Uterus (tissue), 4 donors: ENCODE results near the gene HIP1. TPM values are rescaled to one million over a fixed set of nuclear protein-coding genes. Genes with fewer than 3 reads are reported as not detected.

Experiments used
- DNase-seq, 2 donors: peaks; one replicate each; pipeline ENCODE4 v3.0.0-alpha.2; 2019 to 2020
- H3K27ac ChIP-seq, 2 donors: fragments of 200-600 bp; sonication (generic); 1 replicate in 1 of 2; 2 replicates in 1 of 2; pipeline ENCODE4 v1.5.1; 2016 to 2018
- H3K27me3 ChIP-seq, 2 donors: fragments of 200-600 bp; sonication (generic); one replicate each; pipeline ENCODE4 v1.5.1; 2018 to 2019; ENCODE audit warnings: control low read depth in 1 of 2
- H3K36me3 ChIP-seq, 2 donors: fragments of 200-600 bp; sonication (generic); one replicate each; pipeline ENCODE4 v1.5.1; 2019; ENCODE audit warnings: control low read depth in 1 of 2
- H3K4me1 ChIP-seq, 2 donors: fragments of 200-600 bp; sonication (generic); one replicate each; pipeline ENCODE4 v1.5.1; 2018 to 2019; ENCODE audit warnings: control low read depth in 1 of 2
- H3K4me3 ChIP-seq, 2 donors: fragments of 200-600 bp; sonication (generic); 1 replicate in 1 of 2; 2 replicates in 1 of 2; pipeline ENCODE4 v1.5.1; 2018 to 2019; ENCODE audit warnings: mild to moderate bottlenecking in 1 of 2
- H3K9me3 ChIP-seq, 2 donors: fragments of 200-600 bp; sonication (generic); one replicate each; pipeline ENCODE4 v1.5.1; 2019; ENCODE audit warnings: control low read depth in 1 of 2
- POLR2A ChIP-seq, 2 donors: fragments of 450-650 bp; IDR thresholded peaks; one replicate each; pipeline ENCODE4 v1.6.1; 2016; ENCODE audit warnings: antibody characterized with exemption in 2 of 2, mild to moderate bottlenecking in 1 of 2, moderate library complexity in 1 of 2
- intact Hi-C: fragments of 100-400 bp; cut with DNase I; formaldehyde crosslinking; loops from one replicate; pipeline ENCODE4 v1.15.1; 2023; ENCODE audit warnings: low total_unique reads
- total RNA-seq, 4 donors: library from RNA; depleted of rRNA in 3 of 4; stranded (reverse); fragments of >200 nt in 3 of 4; gene quantifications; one replicate each; pipeline versions ENCODE4 v1.1.0 to v1.2.4, GENCODE V29; 2014 to 2023
- TF ChIP-seq, protein P1 (sequence below), 4 experiments: fragments of 200-600 bp in 2 of 4; fragments of 450-650 bp in 2 of 4; sonication (generic) in 2 of 4; IDR thresholded peaks; one replicate each; pipeline ENCODE4 v1.5.1; 2016 to 2019; ENCODE audit warnings: antibody characterized with exemption in 4 of 4, mild to moderate bottlenecking in 2 of 4, moderate library complexity in 1 of 4
- donor health status: DM: yes; HTN: yes; CAD: no.

HIP1 gene
- total RNA-seq, 4 donors from 2014 or later = 13.1 to 48.8 (median 20.3) TPM

DNA sequence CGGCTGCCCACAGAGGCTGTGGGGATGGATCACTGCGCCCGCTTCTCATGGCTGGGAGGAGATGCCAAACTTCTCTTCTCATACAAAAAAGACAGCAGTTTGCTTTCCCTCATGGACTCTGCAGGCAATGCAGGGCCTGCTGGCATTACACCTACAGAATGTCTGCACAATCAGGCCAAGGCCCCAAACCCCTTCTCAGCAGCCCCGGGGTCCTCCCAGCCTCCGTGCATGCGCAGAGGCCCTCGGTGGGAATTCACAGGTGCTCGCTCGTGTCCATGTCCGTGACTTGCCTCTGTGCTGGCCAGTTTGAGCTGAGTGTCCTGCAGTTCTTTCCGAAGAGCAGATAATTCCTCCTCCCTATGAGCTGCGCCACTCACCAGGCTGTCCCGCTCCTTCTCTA, 183.0 kb downstream of the HIP1 start:
- Histone ChIP-seq H3K4me3 (no peak overlapping the region), H3K27me3 (no peaks in the 10 kb centered on the region), H3K9me3 (no peaks in the 10 kb centered on the region), H3K4me1 (no peaks in the 10 kb centered on the region), H3K27ac (no peak overlapping the region), H3K36me3 (no peaks in the 10 kb centered on the region)
- intact Hi-C loops = no loop called here
- TF ChIP-seq, protein P1, sequence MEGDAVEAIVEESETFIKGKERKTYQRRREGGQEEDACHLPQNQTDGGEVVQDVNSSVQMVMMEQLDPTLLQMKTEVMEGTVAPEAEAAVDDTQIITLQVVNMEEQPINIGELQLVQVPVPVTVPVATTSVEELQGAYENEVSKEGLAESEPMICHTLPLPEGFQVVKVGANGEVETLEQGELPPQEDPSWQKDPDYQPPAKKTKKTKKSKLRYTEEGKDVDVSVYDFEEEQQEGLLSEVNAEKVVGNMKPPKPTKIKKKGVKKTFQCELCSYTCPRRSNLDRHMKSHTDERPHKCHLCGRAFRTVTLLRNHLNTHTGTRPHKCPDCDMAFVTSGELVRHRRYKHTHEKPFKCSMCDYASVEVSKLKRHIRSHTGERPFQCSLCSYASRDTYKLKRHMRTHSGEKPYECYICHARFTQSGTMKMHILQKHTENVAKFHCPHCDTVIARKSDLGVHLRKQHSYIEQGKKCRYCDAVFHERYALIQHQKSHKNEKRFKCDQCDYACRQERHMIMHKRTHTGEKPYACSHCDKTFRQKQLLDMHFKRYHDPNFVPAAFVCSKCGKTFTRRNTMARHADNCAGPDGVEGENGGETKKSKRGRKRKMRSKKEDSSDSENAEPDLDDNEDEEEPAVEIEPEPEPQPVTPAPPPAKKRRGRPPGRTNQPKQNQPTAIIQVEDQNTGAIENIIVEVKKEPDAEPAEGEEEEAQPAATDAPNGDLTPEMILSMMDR (IDR thresholded peaks at IDR 0.05) = no peak
- TF ChIP-seq POLR2A (IDR thresholded peaks at IDR 0.05) = no peak
- DNase-seq = no peak

DNA sequence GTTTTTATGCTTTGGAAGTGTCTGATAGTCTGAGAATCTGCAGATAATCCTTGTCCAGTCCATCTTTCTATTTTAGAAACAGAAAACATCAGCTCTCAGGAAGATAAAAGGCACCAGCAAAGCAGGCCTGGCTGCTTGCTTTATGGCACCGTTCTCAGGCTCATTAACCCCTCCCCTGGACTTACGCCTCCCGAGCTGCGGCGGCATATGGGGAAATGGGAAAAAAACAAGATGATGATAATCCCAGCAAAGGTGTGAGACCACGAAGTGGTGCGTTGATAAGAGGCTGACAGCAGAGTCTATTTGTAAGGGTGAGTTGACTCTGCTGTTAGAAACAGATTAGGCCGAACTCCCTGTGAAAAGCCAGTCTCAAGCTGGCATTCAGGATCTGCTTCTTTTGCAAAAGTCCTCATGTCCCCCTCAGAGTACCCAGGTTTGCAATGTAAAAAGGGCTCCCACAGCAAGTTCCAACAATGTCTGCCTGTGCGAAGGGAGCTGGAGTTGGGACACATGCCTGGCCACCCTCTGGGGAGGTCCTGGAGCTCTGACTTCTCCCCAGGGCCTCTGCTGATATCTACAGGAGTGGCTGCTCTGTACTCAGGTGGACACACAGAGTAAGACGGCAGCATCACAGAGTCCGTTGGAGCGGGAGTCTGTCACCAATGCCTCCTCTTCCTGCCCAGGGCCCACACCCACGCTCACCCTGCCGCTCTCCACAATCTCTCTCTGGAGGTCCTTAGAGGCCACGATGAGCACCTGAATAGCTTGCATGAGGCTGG, 192.3 kb downstream of the HIP1 start:
- TF ChIP-seq POLR2A (IDR thresholded peaks at IDR 0.05) = no peak
- TF ChIP-seq, protein P1 (IDR thresholded peaks at IDR 0.05) = no peak
- Histone ChIP-seq H3K36me3 (no peaks in the 10 kb centered on the region), H3K4me1 (no peaks in the 10 kb centered on the region), H3K9me3 (no peaks in the 10 kb centered on the region), H3K27me3 (no peaks in the 10 kb centered on the region), H3K4me3 (no peak overlapping the region), H3K27ac (no peak overlapping the region)
- no peak for DNase-seq
- intact Hi-C loops = no loop called here

DNA sequence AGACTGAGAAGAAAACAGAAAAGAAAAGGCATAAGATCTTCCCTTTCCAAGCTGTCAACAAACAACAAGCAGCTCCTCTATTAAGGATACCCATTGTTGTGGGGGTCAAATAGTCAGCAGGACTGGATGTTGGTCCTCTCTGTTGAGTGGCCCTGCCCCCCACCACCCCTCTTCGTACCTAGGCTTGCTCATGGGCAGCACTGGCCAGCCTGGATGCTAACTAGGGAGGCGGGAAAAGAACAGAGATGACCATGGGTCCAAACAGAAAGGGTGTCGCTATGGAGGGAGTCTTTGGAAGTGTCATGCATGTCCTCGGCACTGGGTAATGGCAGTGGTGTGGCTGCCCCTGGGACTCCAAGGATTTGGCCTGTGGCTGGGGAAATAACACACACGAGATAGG, 201.0 kb downstream of the HIP1 start:
- no peak for DNase-seq
- TF ChIP-seq, protein P1 (IDR thresholded peaks at IDR 0.05) = no peak
- no peak for TF ChIP-seq POLR2A (IDR thresholded peaks at IDR 0.05)
- H3K36me3 ChIP-seq = no peaks in the 10 kb centered on the region

DNA sequence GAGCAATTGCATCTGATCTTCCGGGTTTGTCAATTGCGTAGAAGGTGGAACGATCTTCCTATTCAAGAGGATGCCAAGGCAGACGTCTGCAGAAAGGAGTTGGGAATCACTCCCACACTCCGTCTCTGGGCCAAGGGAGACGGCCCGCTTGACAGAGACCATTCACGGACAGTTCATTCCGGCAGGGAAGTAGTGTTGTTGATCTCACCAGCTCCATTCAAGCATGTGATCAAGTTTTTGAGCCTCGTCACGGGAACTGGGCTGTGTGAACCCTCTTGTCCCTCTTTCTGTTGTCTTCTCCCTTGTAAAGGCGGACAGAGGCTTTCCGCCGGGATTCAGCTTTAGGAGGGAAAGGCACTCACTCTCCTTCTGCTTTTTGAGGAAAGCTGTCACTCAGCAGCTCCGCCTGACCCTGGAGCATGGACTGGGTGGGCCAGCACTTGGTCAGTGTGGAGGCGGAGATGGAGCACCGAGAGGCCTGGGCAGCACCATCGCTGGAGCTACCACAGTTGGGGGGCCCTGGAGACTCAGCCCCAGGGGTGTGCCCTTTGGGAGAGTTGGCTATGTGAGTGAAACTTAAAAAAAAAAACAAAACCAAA, 201.7 kb downstream of the HIP1 start:
- H3K27me3 ChIP-seq = no peaks in the 10 kb centered on the region
- intact Hi-C loops = no loop called here
- no peak for DNase-seq
- H3K27ac ChIP-seq = no peak overlapping the region
- H3K36me3 ChIP-seq = no peaks in the 10 kb centered on the region
- no peak overlapping the region for H3K4me3 ChIP-seq
- no peak for TF ChIP-seq POLR2A (IDR thresholded peaks at IDR 0.05)
- TF ChIP-seq, protein P1 (IDR thresholded peaks at IDR 0.05) = no peak
- H3K4me1 ChIP-seq = no peaks in the 10 kb centered on the region
- no peaks in the 10 kb centered on the region for H3K9me3 ChIP-seq

More for the DNA sequence above, 201.0 kb downstream of the HIP1 start:
- H3K27ac ChIP-seq = no peak overlapping the region
- intact Hi-C loops = no loop called here
- H3K27me3 ChIP-seq = no peaks in the 10 kb centered on the region
- no peak overlapping the region for H3K4me3 ChIP-seq
- no peaks in the 10 kb centered on the region for H3K9me3 ChIP-seq
- no peaks in the 10 kb centered on the region for H3K4me1 ChIP-seq

DNA sequence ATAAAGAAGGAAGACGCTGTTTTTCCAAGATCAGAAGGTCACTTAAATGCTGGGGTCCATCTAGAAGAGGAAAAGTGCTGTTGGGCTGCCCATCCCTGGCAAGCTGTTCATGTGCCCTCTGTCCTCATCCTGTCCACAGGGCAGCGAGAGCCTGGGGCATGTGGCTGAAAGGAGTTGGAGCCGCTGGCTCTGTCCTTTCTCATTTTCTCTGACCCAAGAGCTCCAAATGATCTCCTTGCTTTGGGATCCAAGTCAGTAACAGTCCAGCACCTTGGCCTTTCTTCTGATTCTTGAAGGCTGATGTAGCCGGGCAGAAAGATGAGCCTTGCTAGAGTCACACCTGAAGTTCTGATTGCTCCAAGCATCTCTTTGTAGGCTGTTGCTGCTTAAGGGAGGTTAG, 202.2 kb downstream of the HIP1 start:
- Histone ChIP-seq H3K36me3 (no peaks in the 10 kb centered on the region), H3K9me3 (no peaks in the 10 kb centered on the region), H3K27me3 (no peaks in the 10 kb centered on the region), H3K4me3 (no peak overlapping the region), H3K27ac (no peak overlapping the region), H3K4me1 (no peaks in the 10 kb centered on the region)
- TF ChIP-seq, protein P1 (IDR thresholded peaks at IDR 0.05) = no peak
- no peak for TF ChIP-seq POLR2A (IDR thresholded peaks at IDR 0.05)
- DNase-seq = peak in 1 of 2 donors; percentile 2
- intact Hi-C loops = no loop called here
